Ovary (tissue), 9 donors: ENCODE measurements around the gene ITGB5. TPM values are rescaled to one million over a fixed set of nuclear protein-coding genes. Genes with fewer than 3 reads are reported as not detected.

Experiments used
- DNase-seq, 5 donors: peaks; one replicate each; pipeline ENCODE4 v3.0.0-alpha.2; 2019 to 2020
- H3K27ac ChIP-seq, 2 donors: fragments of 200-600 bp; one replicate each; pipeline versions ENCODE4 v1.5.1 to v1.8.0; 2019 to 2022
- H3K27me3 ChIP-seq: fragments of 200-600 bp; one replicate; pipeline ENCODE4 v1.8.0; 2022
- H3K36me3 ChIP-seq: fragments of 200-600 bp; sonication (generic); one replicate; pipeline ENCODE4 v1.5.1; 2019
- H3K4me1 ChIP-seq: one replicate; pipeline ENCODE4 v1.8.1; 2013; ENCODE audit warnings: mild to moderate bottlenecking, moderate library complexity; ENCODE audit not compliant: insufficient read depth
- H3K4me3 ChIP-seq: fragments of 200-600 bp; sonication (generic); one replicate; pipeline ENCODE4 v1.5.1; 2017
- H3K9me3 ChIP-seq, 2 donors: fragments of 200-600 bp in 1 of 2; sonication (generic) in 1 of 2; one replicate each; pipeline versions ENCODE4 v1.5.1 to v1.8.1; 2013 to 2019; ENCODE audit warnings: mild to moderate bottlenecking in 1 of 2, moderate library complexity in 1 of 2
- EP300 ChIP-seq: sonication (generic); formaldehyde crosslinking; IDR thresholded peaks from one replicate; pipeline ENCODE4 v1.6.1; 2017; ENCODE audit warnings: antibody characterized with exemption
- POLR2A ChIP-seq: fragments of 450-650 bp; IDR thresholded peaks from one replicate; pipeline ENCODE4 v1.6.1; 2017; ENCODE audit warnings: antibody characterized with exemption, mild to moderate bottlenecking, moderate library complexity
- WGBS, 3 donors: extraction: QIAGEN DNeasy Blood & Tissue Kit in 1 of 3; methylation state at CpG; one replicate each; pipeline versions ENCODE4 v1.1.5 to v1.1.7; 2013 to 2017; 5-methylcytosine and 5-hydroxymethylcytosine counted together
- intact Hi-C, 4 donors: fragments of 100-400 bp; cut with DNase I; formaldehyde crosslinking; loops; one replicate each; pipeline versions ENCODE4 v1.11.0 to v1.15.1; 2022 to 2023
- polyA plus RNA-seq, 2 donors: library from polyadenylated mRNA; stranded (reverse); fragments of 200-250 nt in 1 of 2; fragments of 350-450 nt in 1 of 2; fragmentation: Illumina TruSeq in 1 of 2; extraction: RNeasy Lipid Tissue Mini Kit (QIAGEN cat#74804) in 1 of 2; gene quantifications; one replicate each; pipeline ENCODE4 v1.2.3, GENCODE V29; 2013 to 2014
- total RNA-seq, 7 donors: library from RNA; depleted of rRNA in 2 of 7; stranded (reverse); fragments of >200 nt in 2 of 7; fragmentation: NEBNext Ultra II Directional in 3 of 7; extraction: Animal tissue kit (Norgen Biotek cat#: 25700) in 3 of 7; gene quantifications; one replicate each; pipeline versions ENCODE4 v1.1.0 to v1.2.4, GENCODE V29; 2016 to 2023
- TF ChIP-seq, protein P1 (sequence below), 3 donors: fragments of 450-650 bp in 2 of 3; fragments of 200-600 bp in 1 of 3; IDR thresholded peaks; one replicate each; pipeline versions ENCODE4 v1.5.1 to v1.8.0; 2016 to 2022; ENCODE audit warnings: antibody characterized with exemption in 3 of 3, mild to moderate bottlenecking in 1 of 3
- donor health status: DM: no; HTN: no; CAD: no; lungs with moderate emphysema.
- donor health status: DM: no; HTN: no; CAD: no.
- donor health status: Bipolar disorder and iron deficiency.
- donor health status: DM: yes; HTN: yes; CAD: no.
- donor health status: DM: no; HTN: no; CAD: no.
- donor health status: DM: yes; HTN: yes; CAD: no.

The ITGB5 gene
- total and polyA plus RNA-seq, 9 donors, result 31.0 to 109 (median 38.0) TPM

GRCh38 chr3:124836448-124836847 is 50.7 kb downstream of the ITGB5 start:
- intact Hi-C loops, result no loop called here
- Histone ChIP-seq H3K9me3 (no peaks in the 10 kb centered on the region), H3K4me3 (no peak overlapping the region), H3K27ac (no peak overlapping the region), H3K4me1 (peaks cover 21% of the 10 kb centered on the region), H3K36me3 (no peaks in the 10 kb centered on the region), H3K27me3 (no peaks in the 10 kb centered on the region)
- DNase-seq, result no peak
- 44 to 55% (median 44%) methylated on average over 1 of the region's 1 CpG for WGBS, 3 donors
- TF ChIP-seq EP300 (no peak), POLR2A (no peak)
- TF ChIP-seq, protein P1, sequence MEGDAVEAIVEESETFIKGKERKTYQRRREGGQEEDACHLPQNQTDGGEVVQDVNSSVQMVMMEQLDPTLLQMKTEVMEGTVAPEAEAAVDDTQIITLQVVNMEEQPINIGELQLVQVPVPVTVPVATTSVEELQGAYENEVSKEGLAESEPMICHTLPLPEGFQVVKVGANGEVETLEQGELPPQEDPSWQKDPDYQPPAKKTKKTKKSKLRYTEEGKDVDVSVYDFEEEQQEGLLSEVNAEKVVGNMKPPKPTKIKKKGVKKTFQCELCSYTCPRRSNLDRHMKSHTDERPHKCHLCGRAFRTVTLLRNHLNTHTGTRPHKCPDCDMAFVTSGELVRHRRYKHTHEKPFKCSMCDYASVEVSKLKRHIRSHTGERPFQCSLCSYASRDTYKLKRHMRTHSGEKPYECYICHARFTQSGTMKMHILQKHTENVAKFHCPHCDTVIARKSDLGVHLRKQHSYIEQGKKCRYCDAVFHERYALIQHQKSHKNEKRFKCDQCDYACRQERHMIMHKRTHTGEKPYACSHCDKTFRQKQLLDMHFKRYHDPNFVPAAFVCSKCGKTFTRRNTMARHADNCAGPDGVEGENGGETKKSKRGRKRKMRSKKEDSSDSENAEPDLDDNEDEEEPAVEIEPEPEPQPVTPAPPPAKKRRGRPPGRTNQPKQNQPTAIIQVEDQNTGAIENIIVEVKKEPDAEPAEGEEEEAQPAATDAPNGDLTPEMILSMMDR (IDR thresholded peaks at IDR 0.05), result no peak

DNA sequence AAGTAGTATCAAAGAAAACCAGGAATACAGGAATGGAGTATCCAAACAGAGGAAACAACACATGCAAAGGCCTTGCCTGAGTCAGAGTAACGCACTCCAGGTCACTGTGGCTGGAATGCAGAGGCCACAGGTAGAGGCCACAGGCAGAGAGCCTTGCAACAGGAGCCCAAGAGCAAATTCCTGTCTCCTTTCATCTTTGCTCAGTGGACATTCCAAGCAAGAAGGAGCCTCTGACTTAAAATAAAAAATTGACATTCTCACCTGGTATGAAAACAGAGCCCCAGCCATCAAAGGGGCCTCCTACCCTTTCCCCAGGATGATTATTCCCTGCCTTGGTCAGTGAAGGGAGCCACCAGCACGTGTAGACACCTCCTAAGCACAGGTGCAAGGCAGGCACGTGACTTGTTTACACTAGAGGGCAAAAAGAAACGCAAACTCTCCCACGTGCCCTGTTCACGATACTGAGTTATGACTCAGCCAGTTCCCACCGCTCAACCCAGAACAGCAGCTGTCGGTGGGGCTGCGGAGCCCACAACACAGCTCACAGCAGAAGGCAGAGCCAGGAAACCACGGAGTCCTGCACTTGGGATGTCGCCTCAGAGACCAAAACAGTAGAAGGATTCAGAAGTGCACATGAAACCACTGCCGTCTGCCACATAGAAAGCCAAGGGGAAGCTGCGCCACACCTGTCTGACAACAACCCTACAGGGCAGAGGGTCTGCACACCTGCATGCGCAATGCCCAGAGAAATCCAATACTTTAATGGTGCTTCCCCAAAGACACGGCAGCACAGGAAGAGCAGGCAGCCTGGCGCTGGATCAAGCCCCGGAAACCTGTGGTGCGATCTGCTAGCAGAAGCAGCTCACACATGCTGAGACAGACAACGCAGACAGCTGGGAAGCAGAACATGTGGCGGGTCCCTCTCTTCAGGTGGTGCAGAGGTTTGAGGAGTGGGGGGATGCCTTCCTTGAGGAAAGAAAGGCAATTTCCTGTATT is 52.1 kb downstream of the ITGB5 start:
- no peaks in the 10 kb centered on the region for H3K27me3 ChIP-seq
- intact Hi-C loops, result no loop called here

DNA sequence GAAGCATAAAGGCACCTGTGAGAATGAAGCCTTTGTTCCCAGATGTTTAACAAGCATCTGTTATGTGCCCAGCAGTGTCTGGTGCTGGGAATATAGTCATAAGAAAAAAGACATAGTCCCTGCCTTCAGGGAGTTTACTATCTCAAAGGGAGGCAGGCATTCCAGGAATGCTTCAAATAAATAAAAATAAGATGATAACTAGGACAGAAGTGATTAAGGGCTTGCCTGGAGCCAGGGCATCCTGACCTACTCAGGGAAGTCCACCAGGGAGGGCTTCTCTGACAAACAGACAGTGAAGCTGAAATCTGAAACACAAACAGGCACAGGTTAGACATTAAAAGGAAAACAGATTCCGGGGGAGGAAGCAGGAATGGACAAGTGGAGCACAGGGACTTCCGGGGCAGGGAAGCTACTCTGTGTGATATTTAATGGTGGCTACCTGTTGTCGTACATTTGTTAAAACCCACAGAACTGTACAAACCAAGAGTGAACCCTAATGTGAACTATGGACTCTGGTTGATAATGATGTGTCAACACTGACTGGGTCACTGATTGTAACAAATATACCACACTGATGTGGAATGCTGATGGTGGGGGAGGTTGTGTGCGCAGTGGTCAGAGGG is 53.3 kb downstream of the ITGB5 start:
- WGBS, 3 donors, result 75 to 79% (median 77%) methylated on average over 4 of the region's 4 CpGs
- TF ChIP-seq EP300, result no peak
- no peak for TF ChIP-seq POLR2A
- TF ChIP-seq, protein P1 (IDR thresholded peaks at IDR 0.05), result no peak
- Histone ChIP-seq H3K36me3 (no peaks in the 10 kb centered on the region), H3K27me3 (no peaks in the 10 kb centered on the region), H3K9me3 (no peaks in the 10 kb centered on the region), H3K27ac (no peak overlapping the region), H3K4me1 (peaks cover 22% of the 10 kb centered on the region), H3K4me3 (no peak overlapping the region)
- intact Hi-C loops, result no loop called here
- DNase-seq, result no peak

More for the DNA sequence above, 52.1 kb downstream of the ITGB5 start:
- Histone ChIP-seq H3K4me1 (peaks cover 19% of the 10 kb centered on the region), H3K36me3 (no peaks in the 10 kb centered on the region), H3K4me3 (no peak overlapping the region), H3K27ac (no peak overlapping the region), H3K9me3 (no peaks in the 10 kb centered on the region)
- peak; percentile 47 to 65 (median 61) for DNase-seq
- TF ChIP-seq, protein P1 (IDR thresholded peaks at IDR 0.05), result no peak
- TF ChIP-seq POLR2A (no peak), EP300 (no peak)
- 29 to 31% (median 30%) methylated on average over 20 of the region's 20 CpGs for WGBS, 3 donors

DNA sequence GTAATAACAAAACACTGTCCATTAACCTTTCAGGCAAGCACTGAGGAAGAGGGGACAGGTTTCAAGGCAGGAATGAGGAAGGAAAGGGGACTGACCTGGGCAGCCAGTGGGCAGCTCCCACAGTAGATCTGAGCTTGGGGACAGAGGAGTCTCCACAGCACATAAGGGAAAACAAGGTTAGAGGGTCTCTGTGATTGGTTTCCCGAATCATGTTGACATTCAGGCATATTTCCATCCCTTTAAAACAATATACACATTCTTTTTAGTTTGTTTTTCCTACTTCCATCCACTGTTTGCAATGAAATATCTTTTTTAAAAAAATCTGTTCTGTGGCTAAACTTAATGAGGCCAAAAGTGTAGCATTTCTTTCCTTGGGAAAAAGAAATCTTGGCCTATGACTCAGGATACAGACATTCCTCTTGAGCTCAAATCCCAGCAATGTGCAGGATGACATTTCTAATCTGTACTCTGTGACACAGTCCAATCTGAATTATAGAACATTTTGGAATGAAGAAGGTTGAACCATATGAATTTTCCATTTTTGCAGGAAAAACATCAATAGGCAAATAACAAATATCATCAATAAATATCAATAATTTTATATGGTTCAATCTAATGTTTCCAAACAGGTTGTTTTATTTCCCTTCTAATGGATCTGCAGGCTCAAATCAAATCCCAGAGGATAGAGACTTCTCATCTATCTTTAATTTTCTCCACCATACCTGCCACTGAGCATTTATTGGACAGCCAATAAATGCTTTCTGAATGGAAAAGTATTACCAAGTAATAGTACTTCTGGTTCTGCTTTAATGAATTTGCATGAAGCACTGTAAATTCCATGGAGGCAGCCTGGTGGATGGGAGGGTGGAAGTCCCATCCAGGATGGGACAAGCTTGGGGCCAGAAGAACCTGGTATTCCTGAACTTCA is 54.1 kb downstream of the ITGB5 start:
- TF ChIP-seq, protein P1 (IDR thresholded peaks at IDR 0.05), result no peak
- TF ChIP-seq EP300 (no peak), POLR2A (no peak)
- Histone ChIP-seq H3K4me3 (no peak overlapping the region), H3K27me3 (no peaks in the 10 kb centered on the region), H3K9me3 (no peaks in the 10 kb centered on the region), H3K36me3 (no peaks in the 10 kb centered on the region), H3K27ac (no peak overlapping the region), H3K4me1 (peaks cover 22% of the 10 kb centered on the region)
- intact Hi-C loops, result no loop called here
- 10 to 28% (median 15%) methylated on average over 1 of the region's 1 CpG for WGBS, 3 donors
- DNase-seq, result no peak
